Measurements from ENCODE around the gene GOLGB1. TPM values are rescaled to one million over a fixed set of nuclear protein-coding genes. Genes with fewer than 3 reads are reported as not detected.
"Not testable (repeated sequence)": the region's sequence is repeated elsewhere in the genome, so short reads cannot be mapped to it uniquely, and the experiment has no call there.

Gene GOLGB1
- total RNA-seq, 2 donors from 2014 or later = 34.9 to 43.5 TPM

GRCh38 chr3:121758727-121759450 lies 9.3 kb upstream of the GOLGB1 start:
- DNase-seq (ENCODE audit: low spot score) = no peak
- Mint-ChIP-seq H3K27me3 (peaks cover 14 to 18% of the 10 kb centered on the region in 2 donors), H3K4me3 (no peak overlapping the region), H3K27ac (no peak overlapping the region), H3K9me3 (no peaks in the 10 kb centered on the region), H3K4me1 (ENCODE audit: low read depth in 2 of 2) (no peaks in the 10 kb centered on the region), H3K36me3 (no peaks in the 10 kb centered on the region)
- no peak for ATAC-seq

GRCh38 chr3:121757812-121758545 lies 8.4 kb upstream of the GOLGB1 start:
- Mint-ChIP-seq H3K27ac (no peak overlapping the region), H3K9me3 (no peaks in the 10 kb centered on the region)

GRCh38 chr3:121757087-121757811 lies 7.7 kb upstream of the GOLGB1 start:
- DNase-seq (ENCODE audit: low spot score) (no peak), ATAC-seq (no peak)
- no peaks in the 10 kb centered on the region for H3K36me3 Mint-ChIP-seq
- no peak overlapping the region for H3K4me3 Mint-ChIP-seq
- H3K4me1 Mint-ChIP-seq (ENCODE audit: low read depth in 2 of 2) = no peaks in the 10 kb centered on the region
- H3K27me3 Mint-ChIP-seq = peaks cover 20 to 27% of the 10 kb centered on the region in 2 donors
- no peaks in the 10 kb centered on the region for H3K9me3 Mint-ChIP-seq
- no peak overlapping the region for H3K27ac Mint-ChIP-seq

More at GRCh38 chr3:121757812-121758545, 8.4 kb upstream of the GOLGB1 start:
- ATAC-seq = no peak
- Mint-ChIP-seq H3K4me3 (no peak overlapping the region), H3K36me3 (no peaks in the 10 kb centered on the region), H3K4me1 (ENCODE audit: low read depth in 2 of 2) (no peaks in the 10 kb centered on the region), H3K27me3 (peaks cover 14 to 19% of the 10 kb centered on the region in 2 donors)
- no peak for DNase-seq (ENCODE audit: low spot score)

DNA sequence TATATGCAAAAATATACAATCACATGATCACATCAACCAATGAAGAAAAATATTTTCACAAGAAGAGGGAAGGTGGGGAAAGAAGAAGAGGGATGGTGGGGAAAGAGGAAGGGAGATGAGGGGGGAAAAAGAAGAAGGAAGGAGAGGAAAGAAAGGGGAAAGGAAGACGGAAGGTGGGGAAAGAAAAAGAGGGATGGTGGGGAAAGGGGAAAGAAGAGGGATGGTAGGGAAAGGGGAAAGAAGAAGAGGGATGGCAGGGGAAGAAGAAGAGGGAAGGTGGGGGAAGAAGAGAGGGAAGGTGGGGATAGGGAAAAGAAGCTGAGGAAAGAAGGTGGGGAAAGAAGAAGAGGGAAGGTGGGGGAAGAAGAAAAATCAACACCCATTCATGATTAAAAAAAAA lies 3.2 kb upstream of the GOLGB1 start:
- no peak overlapping the region for H3K27ac Mint-ChIP-seq
- DNase-seq (ENCODE audit: low spot score) (no peak), ATAC-seq (no peak)
- no peak overlapping the region for H3K4me3 Mint-ChIP-seq
- no peaks in the 10 kb centered on the region for H3K36me3 Mint-ChIP-seq
- peaks cover 0 to 3% of the 10 kb centered on the region in 2 donors for H3K4me1 Mint-ChIP-seq (ENCODE audit: low read depth in 2 of 2)
- H3K27me3 Mint-ChIP-seq = peaks cover 29 to 37% of the 10 kb centered on the region in 2 donors
- H3K9me3 Mint-ChIP-seq = no peaks in the 10 kb centered on the region

DNA sequence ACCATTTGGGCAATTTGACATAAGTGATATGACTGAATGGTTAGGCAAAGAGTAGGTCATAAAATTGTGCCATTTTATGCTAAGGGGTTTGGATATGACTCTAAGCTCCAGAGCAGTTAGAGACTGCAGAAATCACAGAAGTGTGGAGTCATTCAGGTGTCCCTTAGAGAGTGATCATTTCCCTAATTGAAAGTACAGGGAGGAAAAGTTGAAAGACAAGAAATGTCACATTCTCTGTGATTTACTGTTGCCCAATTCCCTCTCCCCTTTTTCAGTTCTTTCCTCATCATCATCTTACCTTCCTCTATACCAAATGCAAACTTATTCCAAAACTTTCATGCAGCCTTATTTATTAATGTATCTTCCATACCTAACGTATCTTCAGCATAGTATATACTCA lies 2.7 kb upstream of the GOLGB1 start:
- no peaks in the 10 kb centered on the region for H3K36me3 Mint-ChIP-seq
- no peak for DNase-seq (ENCODE audit: low spot score)
- H3K27me3 Mint-ChIP-seq = peaks cover 27 to 37% of the 10 kb centered on the region in 2 donors
- no peak for ATAC-seq
- H3K27ac Mint-ChIP-seq = no peak overlapping the region
- peaks cover 3 to 5% of the 10 kb centered on the region in 2 donors for H3K4me1 Mint-ChIP-seq (ENCODE audit: low read depth in 2 of 2)
- no peaks in the 10 kb centered on the region for H3K9me3 Mint-ChIP-seq
- no peak overlapping the region for H3K4me3 Mint-ChIP-seq

- no peaks in the 10 kb centered on the region for H3K36me3 Mint-ChIP-seq
- peaks cover 3 to 5% of the 10 kb centered on the region in 2 donors for H3K4me1 Mint-ChIP-seq (ENCODE audit: low read depth in 2 of 2)
- H3K9me3 Mint-ChIP-seq = no peaks in the 10 kb centered on the region
- no peak overlapping the region for H3K4me3 Mint-ChIP-seq
- H3K27me3 Mint-ChIP-seq = peaks cover 22 to 27% of the 10 kb centered on the region in 2 donors
- ATAC-seq (no peak), DNase-seq (ENCODE audit: low spot score) (no peak)
- no peak overlapping the region for H3K27ac Mint-ChIP-seq
Observed at GRCh38 chr3:121750087-121750415, 510 bp upstream of the GOLGB1 start.

DNA sequence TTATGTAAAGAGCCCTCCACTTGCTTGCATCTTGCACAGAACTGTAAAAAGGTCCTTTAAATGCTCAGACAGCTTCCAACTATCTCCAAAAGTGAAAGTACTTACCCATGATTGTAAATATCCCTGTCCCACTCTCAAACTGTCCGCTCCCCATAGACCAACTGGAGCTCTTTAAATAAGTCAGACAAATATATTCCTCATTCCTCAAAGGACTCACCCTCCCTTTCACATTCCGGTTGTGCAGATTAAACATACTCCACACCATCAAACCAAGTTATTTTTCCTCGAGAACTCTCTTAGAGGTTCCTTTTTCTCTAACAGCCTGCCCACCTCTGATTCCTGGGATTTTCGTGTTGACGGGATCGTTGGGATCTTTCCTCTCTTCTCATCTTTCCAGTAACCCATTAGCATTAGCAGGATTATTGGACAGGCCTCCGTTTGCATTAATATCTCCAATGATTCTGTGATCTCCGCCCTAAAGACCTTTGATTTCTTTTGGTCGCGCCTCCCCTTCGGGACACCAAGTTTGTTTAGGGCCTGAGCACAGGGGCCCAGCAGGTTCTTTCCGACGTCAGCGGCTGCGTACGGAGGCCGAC lies 763 bp downstream of the GOLGB1 start:
- peaks cover 17 to 18% of the 10 kb centered on the region in 2 donors for H3K27me3 Mint-ChIP-seq
- H3K4me3 Mint-ChIP-seq = no peak overlapping the region
- H3K4me1 Mint-ChIP-seq (ENCODE audit: low read depth in 2 of 2) = peaks cover 7 to 9% of the 10 kb centered on the region in 2 donors
- ATAC-seq (peak in 1 of 2 donors; percentile 25), DNase-seq (ENCODE audit: low spot score) (no peak)
- H3K9me3 Mint-ChIP-seq = no peaks in the 10 kb centered on the region
- no peaks in the 10 kb centered on the region for H3K36me3 Mint-ChIP-seq
- H3K27ac Mint-ChIP-seq = no peak overlapping the region

- peaks cover under 1% of the 10 kb centered on the region for H3K36me3 Mint-ChIP-seq
- no peak overlapping the region for H3K4me3 Mint-ChIP-seq
- ATAC-seq (no peak), DNase-seq (ENCODE audit: low spot score) (no peak)
- H3K9me3 Mint-ChIP-seq = no peaks in the 10 kb centered on the region
- H3K27me3 Mint-ChIP-seq = peaks cover 16 to 17% of the 10 kb centered on the region in 2 donors
- peaks cover 7 to 9% of the 10 kb centered on the region in 2 donors for H3K4me1 Mint-ChIP-seq (ENCODE audit: low read depth in 2 of 2)
- H3K27ac Mint-ChIP-seq = no peak overlapping the region
Observed at GRCh38 chr3:121747976-121748375, 1.6 kb downstream of the GOLGB1 start.

GRCh38 chr3:121743106-121743505 lies 6.4 kb downstream of the GOLGB1 start:
- not testable (repeated sequence) for H3K9me3 Mint-ChIP-seq; H3K27ac Mint-ChIP-seq; H3K27me3 Mint-ChIP-seq; H3K4me3 Mint-ChIP-seq; DNase-seq (ENCODE audit: low spot score); ATAC-seq
- H3K36me3 Mint-ChIP-seq = peaks cover 13% of the 10 kb centered on the region
- peaks cover 26 to 38% of the 10 kb centered on the region in 2 donors for H3K4me1 Mint-ChIP-seq (ENCODE audit: low read depth in 2 of 2)

DNA sequence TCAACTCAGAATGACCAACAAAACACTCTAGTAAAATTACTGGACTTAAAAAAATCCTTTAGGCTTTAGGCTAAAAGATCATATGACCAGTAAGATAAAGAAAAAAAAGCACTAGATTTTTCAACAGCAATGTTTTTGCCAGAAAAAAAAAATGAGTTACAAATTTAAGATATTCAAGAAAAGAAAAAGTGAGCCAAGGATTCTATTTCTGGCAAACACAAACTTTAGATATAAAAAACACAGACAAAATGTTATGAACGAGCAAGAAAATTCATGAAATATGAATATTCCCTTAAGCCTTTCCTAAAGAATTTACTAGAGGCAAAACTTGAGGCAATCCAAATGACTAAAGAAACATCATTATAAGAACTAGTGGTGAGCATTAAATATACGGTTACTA lies 8.6 kb downstream of the GOLGB1 start:
- peaks cover 13% of the 10 kb centered on the region for H3K36me3 Mint-ChIP-seq
- H3K9me3 Mint-ChIP-seq = peaks cover 3% of the 10 kb centered on the region
- ATAC-seq (no peak), DNase-seq (ENCODE audit: low spot score) (no peak)
- no peak overlapping the region for H3K27ac Mint-ChIP-seq
- peaks cover 33 to 41% of the 10 kb centered on the region in 2 donors for H3K4me1 Mint-ChIP-seq (ENCODE audit: low read depth in 2 of 2)
- H3K27me3 Mint-ChIP-seq = no peaks in the 10 kb centered on the region
- no peak overlapping the region for H3K4me3 Mint-ChIP-seq

DNA sequence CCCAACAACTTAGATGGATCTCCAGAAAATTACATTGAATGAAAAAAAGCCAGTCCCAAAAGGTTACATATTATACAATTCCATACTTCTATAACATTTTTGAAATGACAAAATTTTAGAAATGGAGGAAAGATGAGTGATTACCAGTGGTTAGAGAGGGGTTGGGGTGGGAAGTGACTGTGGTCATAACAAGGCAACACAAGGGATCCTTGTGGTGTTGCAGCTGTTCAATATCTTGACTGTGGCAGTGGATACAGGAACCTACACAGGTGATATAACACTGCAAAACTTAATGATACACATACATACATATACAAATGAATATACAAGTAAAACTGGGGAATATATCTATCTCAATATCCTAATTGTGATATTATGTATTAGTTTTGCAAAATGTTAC lies 9.6 kb downstream of the GOLGB1 start:
- no peaks in the 10 kb centered on the region for H3K27me3 Mint-ChIP-seq
- H3K9me3 Mint-ChIP-seq = peaks cover 3% of the 10 kb centered on the region
- no peak overlapping the region for H3K4me3 Mint-ChIP-seq
- peaks cover 41 to 49% of the 10 kb centered on the region in 2 donors for H3K4me1 Mint-ChIP-seq (ENCODE audit: low read depth in 2 of 2)
- no peak for DNase-seq (ENCODE audit: low spot score)
- peaks cover 13% of the 10 kb centered on the region for H3K36me3 Mint-ChIP-seq
- peak in 1 of 2 donors; percentile 57 for ATAC-seq
- no peak overlapping the region for H3K27ac Mint-ChIP-seq

DNA sequence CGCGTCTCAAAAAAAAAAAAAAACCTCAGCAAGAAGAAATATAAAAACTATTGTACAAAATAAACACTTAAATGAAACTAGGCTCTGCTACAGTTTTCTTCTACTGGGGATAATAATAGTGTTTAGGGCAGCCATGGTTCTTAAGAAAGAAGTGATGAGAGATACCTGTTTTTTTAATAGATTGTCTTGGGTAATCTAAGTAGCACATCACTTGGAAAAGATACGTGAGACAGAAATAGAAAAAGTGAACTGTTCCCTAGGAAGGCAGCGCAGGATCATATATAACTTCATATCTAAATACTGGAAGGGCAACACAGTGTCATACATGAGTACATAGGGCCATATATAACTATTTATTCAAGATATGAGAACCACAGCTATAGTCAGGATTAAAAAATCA lies 11.9 kb downstream of the GOLGB1 start:
- H3K4me1 Mint-ChIP-seq (ENCODE audit: low read depth in 2 of 2) = peaks cover 45 to 51% of the 10 kb centered on the region in 2 donors
- no peak for ATAC-seq
- H3K27ac Mint-ChIP-seq = no peak overlapping the region
- no peaks in the 10 kb centered on the region for H3K27me3 Mint-ChIP-seq
- DNase-seq (ENCODE audit: low spot score) = no peak
- no peak overlapping the region for H3K4me3 Mint-ChIP-seq
- H3K36me3 Mint-ChIP-seq = peaks cover 9% of the 10 kb centered on the region
- H3K9me3 Mint-ChIP-seq = peaks cover 3% of the 10 kb centered on the region

DNA sequence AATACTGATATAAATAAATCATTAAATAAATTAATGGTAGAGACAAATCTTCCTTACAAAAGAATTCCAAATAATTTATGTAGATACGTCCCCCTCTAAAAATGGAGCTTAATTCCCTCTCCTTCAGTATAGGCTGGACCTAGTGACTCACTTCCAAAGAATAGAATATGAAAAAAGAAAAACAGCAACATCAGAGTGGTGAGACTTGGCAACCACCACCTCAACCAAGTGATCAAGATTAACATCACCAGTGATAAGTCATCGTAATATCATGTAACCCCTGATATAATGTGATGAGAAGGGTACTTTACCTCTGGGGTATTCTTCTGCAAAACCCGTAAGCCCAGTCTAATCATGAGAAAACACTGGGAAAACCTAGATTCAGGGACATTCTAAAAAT lies 13.4 kb downstream of the GOLGB1 start:
- no peaks in the 10 kb centered on the region for H3K27me3 Mint-ChIP-seq
- DNase-seq (ENCODE audit: low spot score) (no peak), ATAC-seq (peak in 1 of 2 donors; percentile 67)
- H3K36me3 Mint-ChIP-seq = no peaks in the 10 kb centered on the region
- H3K4me1 Mint-ChIP-seq (ENCODE audit: low read depth in 2 of 2) = peaks cover 42 to 49% of the 10 kb centered on the region in 2 donors
- no peaks in the 10 kb centered on the region for H3K9me3 Mint-ChIP-seq
- H3K27ac Mint-ChIP-seq = no peak overlapping the region
- H3K4me3 Mint-ChIP-seq = no peak overlapping the region
